ENCODE data around the gene GALNS.
"Not testable (repeated sequence)": the region's sequence is repeated elsewhere in the genome, so short reads cannot be mapped to it uniquely, and the experiment has no call there.

The GALNS gene

GRCh38 chr16:88856828-88857727, at the start of gene GALNS, which contains the start of gene TRAPPC2L:
TSS of gene GALNS (minus strand) at chr16:88856947. CDS start at chr16:88856877, 70 bp downstream.
TSS of gene TRAPPC2L (plus strand) at chr16:88857127. CDS start at chr16:88857151, 24 bp downstream.
- DNase-seq: peak; percentile 98

GRCh38 chr16:88906020-88906419, 49.3 kb upstream of the GALNS start:
- no peak for DNase-seq

GRCh38 chr16:88905563-88905962, 48.8 kb upstream of the GALNS start:
- DNase-seq: no peak

- no peak for DNase-seq
Observed at GRCh38 chr16:88904676-88905365, 48.1 kb upstream of the GALNS start.

GRCh38 chr16:88903267-88903666, 46.5 kb upstream of the GALNS start:
- no peak for DNase-seq

GRCh38 chr16:88902744-88903143, 46.0 kb upstream of the GALNS start:
- no peak for DNase-seq

- no peak for DNase-seq
Observed at GRCh38 chr16:88901718-88902337, 45.1 kb upstream of the GALNS start.

- no peak for DNase-seq
Observed at GRCh38 chr16:88900662-88901052, 43.9 kb upstream of the GALNS start.

GRCh38 chr16:88899901-88900661, 43.3 kb upstream of the GALNS start:
- no peak for DNase-seq

- no peak for DNase-seq
Observed at GRCh38 chr16:88897696-88898425, 41.1 kb upstream of the GALNS start.

- no peak for DNase-seq
Observed at GRCh38 chr16:88896238-88897070, 39.7 kb upstream of the GALNS start.

- no peak for DNase-seq
Observed at GRCh38 chr16:88895335-88895734, 38.6 kb upstream of the GALNS start.

- DNase-seq: no peak
Observed at GRCh38 chr16:88894681-88895300, 38.0 kb upstream of the GALNS start.

- DNase-seq: not testable (repeated sequence)
Observed at GRCh38 chr16:88894266-88894665, 37.5 kb upstream of the GALNS start.

- no peak for DNase-seq
Observed at GRCh38 chr16:88893127-88893968, 36.6 kb upstream of the GALNS start.

- no peak for DNase-seq
Observed at GRCh38 chr16:88892065-88892464, 35.3 kb upstream of the GALNS start.

GRCh38 chr16:88891083-88891482, 34.3 kb upstream of the GALNS start:
- DNase-seq: no peak

GRCh38 chr16:88889702-88890352, 33.1 kb upstream of the GALNS start:
- DNase-seq: not testable (repeated sequence)

All from islet precursor cell (in vitro differentiated cells).